Activated T-helper 1 cell treated with Interleukin-2 at 50 U/mL for 16 hours (primary cell): ENCODE data around the gene GFOD2.

Experiments
- DNase-seq: peaks from one replicate; pipeline ENCODE4 v3.0.0-alpha.2; 2020; ENCODE audit warnings: low read depth

GFOD2 gene

DNA sequence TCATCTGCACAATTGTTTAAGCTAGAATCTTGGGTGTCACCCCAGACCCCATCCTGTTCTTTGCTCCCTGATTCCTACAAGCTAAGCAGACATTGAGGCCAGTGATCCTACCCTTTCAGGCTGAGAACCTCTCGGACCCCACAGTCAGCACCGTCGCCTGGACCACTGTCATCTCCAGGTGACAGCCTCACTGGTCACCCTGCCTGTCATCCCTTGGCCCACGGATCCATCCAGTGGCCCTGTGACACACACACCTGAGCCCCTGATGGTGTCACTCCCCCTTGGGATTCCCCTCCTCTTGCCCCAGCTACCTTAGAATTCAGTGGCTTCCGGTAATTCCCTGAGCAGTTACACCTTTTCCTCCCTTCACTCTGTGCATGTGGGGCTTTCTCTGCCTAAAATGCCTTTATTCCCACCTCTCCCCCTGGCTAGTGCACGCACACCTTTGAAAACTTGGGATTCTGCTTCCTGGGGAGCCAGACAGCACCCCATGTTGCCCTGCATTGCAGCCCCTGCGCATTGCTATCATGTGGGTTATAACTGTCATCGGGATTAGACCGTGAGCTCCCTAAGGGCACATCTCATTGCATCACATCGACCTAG lies 49.5 kb downstream of the GFOD2 start:
- DNase-seq: no peak

DNA sequence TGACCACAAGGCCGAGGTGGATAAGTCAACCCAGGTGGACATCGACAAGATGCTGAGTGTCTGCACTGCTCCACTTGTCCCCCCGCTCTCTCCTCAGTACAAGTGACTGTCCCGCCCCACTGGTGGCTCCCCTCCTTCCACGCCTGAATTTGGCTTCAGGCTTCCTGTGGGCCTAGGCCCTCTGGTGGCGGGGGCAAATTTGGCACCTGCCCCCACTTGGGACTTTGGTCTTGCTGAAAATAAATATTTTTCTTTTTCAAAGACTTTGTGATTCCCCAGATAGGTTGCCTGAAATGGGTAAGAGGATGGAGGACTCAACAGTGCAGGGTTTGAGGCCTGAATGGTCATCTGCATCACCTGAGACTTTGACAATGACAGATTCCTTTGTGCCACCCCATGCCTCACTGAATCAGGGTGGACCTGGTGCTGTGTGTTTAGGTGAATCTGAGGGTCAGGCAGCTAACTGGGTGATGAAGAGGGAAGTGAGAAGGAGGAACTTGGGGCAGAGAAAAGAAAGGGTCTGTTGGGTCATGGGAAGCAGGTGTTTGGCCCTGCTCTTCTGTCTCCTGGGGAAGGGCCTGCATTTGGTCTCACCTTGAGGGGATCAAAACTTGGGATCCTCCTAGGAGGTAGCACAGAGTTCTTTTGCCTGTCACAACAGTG lies 50.5 kb downstream of the GFOD2 start:
- no peak for DNase-seq

DNA sequence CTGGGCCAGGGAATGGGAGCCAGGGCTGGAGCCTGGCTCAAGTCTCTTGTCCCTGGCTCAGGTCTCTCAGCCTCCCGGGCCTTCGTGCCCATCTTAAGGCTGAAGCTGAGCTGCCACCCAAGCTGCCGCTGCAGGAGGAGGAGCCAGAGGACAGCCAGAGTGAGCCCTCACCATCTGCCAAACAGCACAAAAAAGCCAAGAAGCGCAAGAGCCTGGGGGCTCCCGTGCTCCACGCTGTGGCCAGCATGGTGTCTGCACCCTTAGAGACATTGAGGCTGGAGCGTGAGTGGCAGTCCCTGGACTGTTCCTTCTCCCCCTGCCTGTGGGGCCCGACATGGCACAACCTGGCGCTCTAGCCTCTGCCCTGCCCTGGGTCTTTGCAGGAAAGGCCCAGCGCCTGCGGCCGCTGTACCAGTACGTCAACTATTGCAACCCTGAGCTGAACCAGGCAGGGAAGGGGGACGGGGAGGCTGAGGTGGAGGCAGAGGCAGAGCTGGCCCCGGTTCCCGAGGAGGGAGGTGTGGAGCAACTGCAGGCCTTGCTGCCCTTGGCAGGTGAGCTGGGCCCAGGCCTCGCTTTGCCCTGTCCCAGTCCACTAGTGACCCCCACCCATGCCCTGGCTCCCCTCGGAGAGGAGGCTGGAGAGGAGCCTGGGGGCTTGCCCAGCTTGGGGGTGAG lies 51.2 kb downstream of the GFOD2 start:
- DNase-seq: peak; percentile 71

DNA sequence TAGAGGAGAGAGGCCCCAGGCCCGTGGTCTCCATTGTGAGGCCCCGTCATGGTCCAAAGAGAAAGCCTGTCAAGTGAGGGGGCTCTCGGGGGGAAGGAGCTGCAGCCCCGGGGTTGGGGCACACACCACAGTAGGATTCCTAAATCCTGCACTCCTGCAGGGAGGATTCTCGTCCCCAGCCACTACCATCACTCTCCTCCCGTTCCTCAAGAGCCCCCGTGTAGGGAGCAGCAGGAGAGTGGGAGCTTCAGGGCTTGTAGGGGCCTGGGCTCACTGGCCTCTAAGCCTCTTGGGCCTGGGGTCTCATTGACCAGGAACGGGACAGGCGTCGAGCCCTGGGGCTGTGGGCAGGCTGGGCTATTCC lies 51.7 kb downstream of the GFOD2 start:
- no peak for DNase-seq

DNA sequence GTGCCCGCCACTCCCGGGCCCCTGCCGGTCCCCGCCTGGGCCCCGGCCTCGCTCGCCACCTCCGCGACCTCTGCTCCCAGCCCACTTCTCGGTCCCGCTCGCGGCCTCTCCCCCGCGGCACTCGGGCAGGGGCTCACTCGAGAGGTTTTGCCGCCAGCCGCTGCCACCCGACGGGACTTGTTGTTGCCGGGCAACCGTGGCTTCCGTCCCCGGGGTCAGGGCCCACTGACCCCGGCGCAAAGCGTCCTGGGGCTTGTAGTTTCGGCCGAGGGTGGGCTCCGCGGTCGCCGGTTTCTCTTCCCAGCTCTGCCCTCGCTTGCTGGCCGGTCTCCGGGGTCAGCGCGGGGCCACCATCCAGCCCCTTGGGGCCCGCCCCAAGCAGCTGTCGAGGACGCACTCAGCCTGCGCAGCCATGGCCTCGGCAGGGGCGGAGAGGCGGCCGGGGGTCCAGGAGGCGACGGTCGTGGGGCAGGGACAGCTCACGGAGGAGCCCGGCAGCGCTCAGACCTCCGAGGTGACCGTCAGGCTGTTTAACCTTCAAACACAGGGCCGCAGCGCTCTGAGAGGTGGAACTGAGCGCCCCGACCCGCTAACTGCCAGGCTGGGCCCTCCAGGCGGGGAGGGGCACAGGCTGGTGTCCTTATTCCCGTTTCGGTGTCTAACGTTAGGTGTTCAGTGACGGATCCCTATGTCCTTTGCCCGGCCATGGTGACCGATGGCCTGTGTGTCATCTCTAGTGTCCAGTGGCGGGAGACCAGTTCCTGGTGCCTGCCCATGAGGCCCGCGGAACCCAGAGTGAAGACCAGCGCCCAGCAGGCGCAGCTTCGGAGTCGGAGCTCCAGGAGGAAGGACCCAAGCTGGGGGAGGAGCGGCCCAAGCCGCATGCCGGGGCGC lies 52.3 kb downstream of the GFOD2 start, which contains the start of the genes C16orf86 and ENKD1:
Gene C16orf86 (plus strand): TSS at position 256 of the 894 bp plus-strand sequence. CDS start 157 bp downstream, at position 413.
Gene ENKD1 (minus strand): TSS at position 192 of the 894 bp plus-strand sequence. CDS start 308 bp downstream, outside the sequence.
- peak; percentile 73 for DNase-seq

DNA sequence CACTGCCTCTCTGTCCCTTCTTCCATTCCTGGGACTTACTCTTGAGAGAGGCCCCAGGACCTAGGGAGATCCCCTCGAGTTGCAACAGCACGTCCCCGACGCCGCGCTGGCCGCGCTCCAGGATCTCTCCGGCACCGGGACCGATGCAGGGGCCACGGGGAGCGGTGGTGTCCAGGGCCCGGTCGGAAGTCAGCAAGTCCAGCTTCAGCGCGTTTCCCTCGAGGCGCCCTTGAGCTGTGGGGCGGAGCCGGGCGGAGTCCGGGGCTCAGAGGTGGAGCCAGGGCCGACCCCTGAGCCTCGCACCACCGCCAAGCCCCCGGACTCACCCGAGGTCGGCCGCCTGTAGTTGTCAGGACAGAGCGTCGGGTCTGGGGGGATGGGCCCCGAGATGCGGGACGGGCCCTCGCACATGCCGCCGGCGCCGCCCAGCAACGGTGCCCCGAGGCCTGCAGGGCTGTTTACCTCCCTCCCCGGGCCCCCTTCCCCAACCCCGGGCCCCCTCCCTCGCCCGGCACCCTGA lies 53.0 kb downstream of the GFOD2 start:
- DNase-seq: no peak

DNA sequence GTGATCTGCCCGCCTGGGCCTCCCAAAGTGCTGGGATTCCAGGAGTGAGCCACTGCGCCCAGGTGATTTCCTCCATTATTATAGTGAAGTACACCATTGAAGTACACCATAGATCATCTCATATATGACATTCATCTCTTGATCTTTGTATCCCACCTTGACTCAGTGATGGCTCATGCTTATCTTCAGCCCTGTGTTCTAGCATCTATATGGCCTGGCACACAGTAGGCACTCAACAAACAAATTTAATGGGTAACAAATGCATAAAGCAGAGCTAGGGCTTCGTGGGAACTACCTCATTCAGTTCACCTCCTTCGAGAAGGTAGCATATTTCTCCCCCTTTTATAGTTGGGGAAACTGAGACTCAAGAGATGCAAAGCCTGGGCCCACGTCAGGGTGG lies 53.5 kb downstream of the GFOD2 start:
- no peak for DNase-seq

DNA sequence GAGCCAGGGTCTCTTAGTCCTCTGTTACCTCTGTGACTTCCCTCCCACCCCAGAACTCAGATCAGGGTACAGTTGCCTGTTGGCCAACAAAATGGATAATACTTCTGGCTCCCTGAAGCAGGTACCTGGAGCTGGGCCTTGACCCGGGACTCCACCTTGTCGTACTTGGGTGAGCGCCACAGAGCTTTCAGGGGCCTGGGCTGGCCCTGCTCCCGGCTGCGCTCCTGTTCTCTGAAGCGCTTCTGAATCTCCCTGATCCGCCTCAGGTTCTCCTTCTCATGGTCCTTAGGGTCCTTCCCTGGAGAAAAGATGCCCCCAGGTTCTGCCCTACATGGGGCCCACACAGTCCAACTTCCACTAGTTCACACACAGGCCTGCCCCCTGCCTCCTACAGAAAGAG lies 54.2 kb downstream of the GFOD2 start:
- DNase-seq: no peak

DNA sequence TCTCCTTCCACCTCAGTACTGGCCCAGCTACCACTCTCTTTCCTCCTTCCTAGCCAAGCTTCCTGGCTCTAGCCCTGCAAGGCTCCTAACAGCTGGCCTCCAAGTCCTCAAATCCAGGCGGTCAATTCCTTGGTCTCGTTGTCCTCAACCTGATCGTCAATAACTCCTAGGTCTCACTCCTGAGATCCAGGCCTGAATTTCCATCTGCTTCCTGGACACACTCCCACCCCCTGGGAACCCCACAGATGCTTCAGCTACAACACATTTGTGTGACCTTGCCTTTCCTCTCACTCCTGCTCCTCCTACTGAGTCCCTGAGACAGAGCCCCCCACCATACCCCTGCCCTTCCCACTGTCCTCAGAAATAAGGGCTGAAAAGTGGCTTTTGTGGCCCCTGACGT lies 54.9 kb downstream of the GFOD2 start:
- DNase-seq: no peak

DNA sequence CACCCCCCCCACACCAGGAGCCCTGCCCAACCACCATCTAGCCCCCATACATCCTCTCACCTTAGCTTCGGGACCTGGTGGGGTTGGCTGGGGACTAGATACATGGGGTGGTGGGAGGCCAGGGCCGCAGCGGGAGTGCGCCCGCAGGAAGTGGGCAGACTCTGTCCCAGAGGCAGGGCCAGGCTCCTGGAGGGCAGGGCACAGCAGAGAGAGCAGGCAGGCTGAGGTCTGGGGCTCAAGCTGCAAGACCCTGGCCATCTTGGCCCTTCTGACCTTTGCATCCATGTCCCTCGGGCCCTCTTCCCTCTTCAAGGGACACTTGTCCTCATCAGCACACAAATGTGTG lies 55.3 kb downstream of the GFOD2 start:
- DNase-seq: no peak

DNA sequence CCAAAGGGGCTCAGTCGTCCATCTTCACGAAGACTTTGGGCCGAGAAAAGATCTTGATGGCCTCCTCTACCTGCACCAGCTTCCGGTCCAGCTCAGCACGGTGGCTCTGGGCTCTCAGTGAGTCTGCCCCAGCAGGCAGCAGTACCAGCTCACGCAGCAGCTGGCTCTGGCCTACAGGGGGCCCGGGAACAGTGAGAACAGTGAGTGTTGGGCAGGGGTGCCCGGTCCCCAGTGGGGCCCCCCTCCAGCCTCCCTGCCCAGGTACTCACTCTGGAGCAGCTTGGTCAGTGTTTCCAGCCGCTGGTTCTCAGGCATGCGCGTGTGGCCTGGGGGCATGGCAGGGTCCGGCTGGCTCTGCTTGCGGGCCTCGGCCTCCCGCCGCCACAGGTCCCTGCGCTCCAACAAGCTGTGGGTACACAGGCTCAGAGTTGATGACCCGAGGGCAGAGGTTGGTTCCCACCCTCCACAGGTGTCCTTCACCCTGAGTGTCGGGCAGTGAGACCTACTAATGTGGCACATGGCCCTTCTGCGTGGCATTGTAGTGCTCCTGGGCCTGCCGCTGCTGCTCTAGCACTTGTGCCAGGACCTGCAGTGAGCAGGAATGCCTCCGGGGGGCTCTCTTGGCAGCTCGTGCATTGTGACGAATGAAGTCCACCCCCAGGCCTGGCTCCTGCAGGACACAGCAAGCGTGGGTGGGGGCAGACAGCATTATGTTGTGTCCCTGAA lies 55.8 kb downstream of the GFOD2 start:
- DNase-seq: no peak

DNA sequence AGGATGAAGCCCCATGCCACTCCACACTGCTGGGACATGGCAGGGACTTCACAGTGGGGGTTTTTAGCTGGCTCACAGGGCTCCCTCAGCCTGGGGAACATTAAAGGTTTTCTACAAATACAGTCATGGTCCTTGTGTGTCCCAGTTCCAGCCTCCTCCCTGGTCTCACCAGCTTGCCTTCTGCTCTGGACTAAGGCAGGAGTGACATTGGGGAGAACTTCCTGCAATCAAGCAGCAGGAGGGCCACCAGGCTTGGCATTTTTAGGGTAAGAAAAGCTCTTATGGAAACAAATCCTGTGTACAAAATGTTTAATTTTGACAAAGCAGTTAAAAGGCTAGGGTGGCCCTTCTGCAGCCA lies 56.5 kb downstream of the GFOD2 start:
- no peak for DNase-seq

DNA sequence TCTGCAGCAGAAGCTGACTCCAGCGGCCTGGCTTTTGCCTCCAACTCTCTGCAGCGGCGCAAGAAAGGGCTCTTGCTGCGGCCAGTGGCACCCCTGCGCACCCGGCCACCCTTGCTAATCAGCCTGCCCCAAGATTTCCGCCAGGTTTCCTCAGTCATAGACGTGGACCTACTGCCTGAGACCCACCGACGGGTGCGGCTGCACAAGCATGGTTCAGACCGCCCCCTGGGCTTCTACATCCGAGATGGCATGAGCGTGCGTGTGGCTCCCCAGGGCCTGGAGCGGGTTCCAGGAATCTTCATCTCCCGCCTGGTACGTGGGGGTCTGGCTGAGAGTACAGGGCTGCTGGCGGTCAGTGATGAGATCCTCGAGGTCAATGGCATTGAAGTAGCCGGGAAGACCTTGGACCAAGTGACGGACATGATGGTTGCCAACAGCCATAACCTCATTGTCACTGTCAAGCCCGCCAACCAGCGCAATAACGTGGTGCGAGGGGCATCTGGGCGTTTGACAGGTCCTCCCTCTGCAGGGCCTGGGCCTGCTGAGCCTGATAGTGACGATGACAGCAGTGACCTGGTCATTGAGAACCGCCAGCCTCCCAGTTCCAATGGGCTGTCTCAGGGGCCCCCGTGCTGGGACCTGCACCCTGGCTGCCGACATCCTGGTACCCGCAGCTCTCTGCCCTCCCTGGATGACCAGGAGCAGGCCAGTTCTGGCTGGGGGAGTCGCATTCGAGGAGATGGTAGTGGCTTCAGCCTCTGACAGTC lies 57.0 kb downstream of the GFOD2 start:
- DNase-seq: no peak

DNA sequence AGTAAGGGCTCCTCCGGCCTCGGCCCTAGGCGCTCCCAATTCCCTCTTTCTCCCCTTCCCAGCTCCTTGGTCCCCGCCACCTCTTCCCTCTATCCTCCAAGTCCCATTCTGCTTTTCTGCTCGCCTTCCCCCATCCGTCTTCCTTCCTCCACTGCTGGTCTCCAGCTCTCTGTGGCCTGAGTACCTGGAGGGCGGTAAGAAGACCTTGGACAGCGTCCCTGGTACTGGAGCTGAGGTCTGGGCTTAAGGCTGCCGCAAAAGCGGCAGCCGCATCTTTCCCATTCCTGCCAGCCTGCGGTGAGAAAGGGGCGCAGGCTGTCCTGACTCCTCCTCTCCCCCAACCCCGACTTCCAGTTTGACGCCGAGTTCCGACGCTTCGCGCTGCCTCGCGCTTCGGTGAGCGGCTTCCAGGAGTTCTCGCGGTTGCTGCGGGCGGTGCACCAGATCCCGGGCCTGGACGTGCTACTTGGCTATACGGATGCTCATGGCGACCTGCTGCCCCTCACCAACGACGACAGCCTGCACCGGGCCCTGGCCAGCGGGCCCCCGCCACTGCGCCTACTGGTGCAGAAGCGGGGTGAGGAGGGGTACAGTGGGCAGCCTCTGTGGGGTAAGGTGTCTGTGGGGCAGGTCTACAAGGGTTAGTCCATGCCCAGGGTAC lies 57.9 kb downstream of the GFOD2 start:
- DNase-seq: no peak

DNA sequence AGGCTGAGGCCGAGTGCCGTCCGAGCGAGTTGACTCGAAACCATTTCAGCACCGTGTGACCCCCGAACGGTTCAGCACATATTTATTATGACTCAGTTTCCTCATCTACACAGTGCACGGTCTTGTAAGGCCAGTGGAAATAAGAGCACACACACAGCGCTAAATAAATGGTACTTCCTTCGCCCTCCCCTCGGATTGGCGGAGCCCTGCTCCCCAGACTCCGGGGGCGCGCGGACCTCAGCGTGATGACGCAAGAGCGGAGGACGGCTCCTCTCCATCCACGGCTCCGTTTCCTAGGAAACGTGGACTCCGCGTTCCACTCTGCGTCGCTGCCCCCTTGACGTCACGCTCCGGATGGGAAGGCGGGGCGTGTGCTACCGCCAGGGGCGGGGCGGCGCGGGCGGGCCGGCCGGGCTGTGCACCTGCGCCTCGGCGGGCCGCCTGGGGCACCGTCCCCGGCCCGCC lies 58.5 kb downstream of the GFOD2 start, which contains the start of gene PARD6A:
Gene PARD6A (plus strand): TSS at position 397 of the 465 bp plus-strand sequence. CDS start 79 bp downstream, outside the sequence.
- DNase-seq: peak; percentile 92

DNA sequence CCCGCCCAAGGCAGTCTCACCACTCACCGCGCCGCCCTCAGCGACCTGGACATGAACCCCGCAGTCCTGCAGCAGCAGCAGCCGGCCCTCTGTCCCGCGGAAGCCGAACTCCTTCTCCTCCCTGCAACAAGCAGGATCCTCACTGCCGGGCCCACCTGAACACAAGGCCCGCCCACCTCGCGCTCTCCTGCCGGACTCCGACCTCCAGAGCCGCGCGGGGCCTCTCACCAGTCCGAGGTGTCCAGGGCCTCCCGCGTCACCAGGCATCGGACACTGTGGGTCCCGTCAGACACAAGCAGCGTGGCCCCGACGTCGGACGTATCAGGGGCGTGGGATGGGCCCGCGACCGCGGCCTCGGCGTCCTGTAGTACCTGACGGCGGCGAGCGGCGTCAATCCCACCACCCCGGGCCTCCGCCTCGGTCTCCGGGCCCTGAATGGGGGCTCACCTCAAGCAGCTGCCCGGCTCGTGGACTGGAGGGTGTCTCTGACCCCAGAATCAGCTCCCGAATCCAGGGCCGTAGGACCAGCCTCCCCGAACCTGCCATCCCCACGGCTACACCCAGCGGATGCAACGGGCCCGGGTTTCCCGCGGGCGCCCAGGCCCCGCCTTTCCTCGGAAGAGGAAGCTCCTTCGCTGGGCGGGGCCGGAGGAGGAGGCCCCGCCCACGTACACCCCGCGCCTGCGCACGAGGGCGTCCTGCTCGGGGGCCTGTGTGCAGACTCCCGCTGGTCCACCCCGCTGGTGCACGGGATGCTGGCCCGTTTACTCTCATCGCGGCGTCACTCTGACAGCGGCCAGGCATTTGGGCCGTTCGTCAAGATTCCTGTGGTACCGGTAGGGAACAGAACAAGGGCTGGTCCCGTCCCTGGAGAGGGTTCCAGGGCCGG lies 59.2 kb downstream of the GFOD2 start, which contains the start of gene ACD:
Gene ACD (minus strand): TSS at position 586 of the 889 bp plus-strand sequence. CDS start 40 bp downstream, at position 546.
- peak; percentile 92 for DNase-seq

DNA sequence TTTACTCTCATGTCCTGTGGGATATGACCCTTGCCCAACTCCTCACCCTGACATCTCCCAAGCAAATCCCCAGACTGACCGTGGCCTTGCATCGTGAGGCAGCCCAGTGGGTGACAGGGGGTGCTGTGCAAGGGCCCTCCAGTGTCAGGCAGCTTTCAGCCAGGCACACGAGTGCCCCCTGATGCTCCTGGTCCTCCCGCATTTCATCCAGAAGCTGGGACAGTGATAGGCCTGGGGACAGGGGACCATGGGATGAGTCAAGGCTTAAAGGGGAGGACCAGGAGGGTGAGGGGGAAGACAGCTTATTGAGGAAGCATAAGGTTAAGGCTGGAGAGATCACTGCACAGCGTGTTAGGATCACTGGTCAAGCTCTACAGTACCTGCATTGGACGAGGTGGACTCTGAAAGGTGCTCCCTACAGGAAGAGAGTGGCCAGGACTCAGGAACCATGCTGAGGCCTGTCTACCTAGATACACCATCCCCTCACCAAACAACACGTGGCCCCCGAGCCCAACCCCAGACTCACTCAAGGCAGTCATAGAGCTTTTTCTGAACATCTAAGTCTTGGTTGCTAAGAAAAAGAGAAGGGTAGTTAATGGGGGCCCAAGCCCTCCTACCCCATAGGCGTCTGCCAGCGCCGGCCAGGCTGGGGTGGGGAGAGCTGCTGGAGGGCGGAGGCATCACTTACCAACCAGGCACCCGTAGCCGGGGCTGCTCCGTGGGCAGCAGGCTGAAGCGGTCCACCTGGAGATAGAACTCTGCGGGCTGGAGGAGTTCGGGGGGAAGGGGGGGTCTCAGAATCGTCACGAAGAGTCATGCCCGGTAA lies 60.1 kb downstream of the GFOD2 start:
- DNase-seq: no peak
